AG09309 (cell line): ENCODE results near the gene FEN1.

ENCODE experiments used
- DNase-seq: peaks from one replicate; pipeline ENCODE4 v3.0.0-alpha.2; 2010; ENCODE audit warnings: low read depth
- H3K4me3 ChIP-seq: 2 replicates; pipeline ENCODE4 v1.5.1; 2011; ENCODE audit warnings: mild to moderate bottlenecking, low read depth, low read length, moderate library complexity; ENCODE audit not compliant: control insufficient read depth
- TF ChIP-seq, protein P1 (sequence below): IDR thresholded peaks from 2 replicates; pipeline ENCODE4 v1.5.1; 2011; ENCODE audit warnings: mild to moderate bottlenecking, low read depth, low read length, inconsistent platforms; ENCODE audit not compliant: insufficient read depth, control insufficient read depth; ENCODE audit errors: missing control alignments

The FEN1 gene

DNA sequence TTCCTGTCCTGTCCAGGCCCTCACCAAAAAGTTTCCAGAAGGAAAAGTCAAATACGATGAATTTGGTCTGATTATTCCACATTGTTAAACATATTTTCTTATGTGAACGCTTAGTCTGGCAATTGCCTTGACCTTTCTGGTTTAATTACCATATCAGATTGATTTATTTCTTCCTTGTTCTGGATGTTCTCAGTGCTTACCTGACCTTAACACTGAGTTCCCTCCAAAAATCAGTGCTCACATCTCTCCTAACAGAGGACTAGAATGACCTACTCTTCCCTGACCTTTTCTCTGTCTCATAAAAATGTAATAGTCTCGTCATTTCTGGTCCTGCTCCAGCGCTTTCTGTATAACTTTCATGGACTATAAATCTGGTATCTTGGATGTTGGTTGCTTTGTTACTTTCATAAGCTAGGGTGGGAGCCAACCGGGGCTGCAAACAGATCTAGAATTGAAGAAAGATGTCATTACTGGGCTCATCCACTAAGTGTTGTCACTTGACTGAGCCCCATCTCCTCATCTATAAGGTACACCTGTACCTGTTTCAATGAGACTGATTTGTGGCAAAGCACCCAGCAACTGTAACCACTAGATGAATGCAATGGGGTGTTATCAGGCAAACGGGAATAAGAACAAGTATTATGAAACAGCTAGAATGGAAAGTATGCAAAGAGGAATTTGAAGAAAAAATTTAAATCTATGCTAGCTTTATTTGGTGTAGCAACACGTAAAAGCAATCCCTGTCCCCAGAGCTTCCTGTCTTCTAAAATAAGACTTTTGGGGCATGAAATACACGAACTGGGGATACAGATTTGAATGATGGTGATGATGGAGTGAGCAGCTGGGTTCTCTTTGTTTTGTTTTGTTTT is 37.8 kb downstream of the FEN1 start:
- H3K4me3 ChIP-seq = no peak overlapping the region
- TF ChIP-seq, protein P1, sequence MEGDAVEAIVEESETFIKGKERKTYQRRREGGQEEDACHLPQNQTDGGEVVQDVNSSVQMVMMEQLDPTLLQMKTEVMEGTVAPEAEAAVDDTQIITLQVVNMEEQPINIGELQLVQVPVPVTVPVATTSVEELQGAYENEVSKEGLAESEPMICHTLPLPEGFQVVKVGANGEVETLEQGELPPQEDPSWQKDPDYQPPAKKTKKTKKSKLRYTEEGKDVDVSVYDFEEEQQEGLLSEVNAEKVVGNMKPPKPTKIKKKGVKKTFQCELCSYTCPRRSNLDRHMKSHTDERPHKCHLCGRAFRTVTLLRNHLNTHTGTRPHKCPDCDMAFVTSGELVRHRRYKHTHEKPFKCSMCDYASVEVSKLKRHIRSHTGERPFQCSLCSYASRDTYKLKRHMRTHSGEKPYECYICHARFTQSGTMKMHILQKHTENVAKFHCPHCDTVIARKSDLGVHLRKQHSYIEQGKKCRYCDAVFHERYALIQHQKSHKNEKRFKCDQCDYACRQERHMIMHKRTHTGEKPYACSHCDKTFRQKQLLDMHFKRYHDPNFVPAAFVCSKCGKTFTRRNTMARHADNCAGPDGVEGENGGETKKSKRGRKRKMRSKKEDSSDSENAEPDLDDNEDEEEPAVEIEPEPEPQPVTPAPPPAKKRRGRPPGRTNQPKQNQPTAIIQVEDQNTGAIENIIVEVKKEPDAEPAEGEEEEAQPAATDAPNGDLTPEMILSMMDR = no peak
- DNase-seq = no peak

DNA sequence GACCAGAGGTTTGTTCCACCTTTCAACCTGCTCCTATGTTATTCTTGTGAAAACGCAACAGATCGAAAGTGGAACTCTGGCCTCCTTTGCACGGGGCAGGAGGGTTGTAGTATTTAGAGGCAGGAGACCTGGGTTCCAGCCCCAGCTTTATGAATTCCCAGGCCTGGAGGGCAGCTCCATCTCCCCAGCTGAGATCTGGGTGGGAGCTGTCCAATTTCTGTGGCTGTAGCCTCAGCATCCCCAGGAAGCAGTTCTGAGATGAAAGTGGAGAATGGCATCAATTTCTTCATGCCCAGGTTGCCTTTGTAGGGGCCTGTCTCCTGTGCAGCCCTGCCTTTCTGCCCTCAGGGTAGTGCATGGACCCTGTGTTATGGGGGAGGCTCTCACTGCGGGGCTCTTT is 39.5 kb downstream of the FEN1 start:
- TF ChIP-seq, protein P1 = no peak
- H3K4me3 ChIP-seq = no peak overlapping the region
- DNase-seq = no peak

DNA sequence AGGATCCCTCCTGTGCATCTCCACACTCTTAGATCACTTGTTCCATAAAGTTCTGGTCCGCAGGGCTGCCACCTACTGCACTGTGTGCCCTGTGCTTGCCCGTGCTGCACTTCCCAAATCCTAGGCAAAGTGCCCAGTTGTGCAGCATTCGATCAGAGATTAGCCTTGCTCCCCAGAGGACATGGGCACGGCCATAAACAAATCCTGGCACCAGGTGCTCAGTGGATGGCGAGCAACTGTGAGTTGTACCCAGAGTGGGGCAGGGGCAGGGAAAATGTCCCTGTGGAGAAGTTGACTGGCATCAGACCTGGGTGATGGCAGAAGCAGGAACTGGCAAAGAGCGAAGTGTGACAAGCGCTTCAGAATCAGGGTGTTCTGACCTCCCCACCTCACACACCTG is 40.0 kb downstream of the FEN1 start:
- no peak for DNase-seq
- H3K4me3 ChIP-seq = no peak overlapping the region
- TF ChIP-seq, protein P1 = no peak

DNA sequence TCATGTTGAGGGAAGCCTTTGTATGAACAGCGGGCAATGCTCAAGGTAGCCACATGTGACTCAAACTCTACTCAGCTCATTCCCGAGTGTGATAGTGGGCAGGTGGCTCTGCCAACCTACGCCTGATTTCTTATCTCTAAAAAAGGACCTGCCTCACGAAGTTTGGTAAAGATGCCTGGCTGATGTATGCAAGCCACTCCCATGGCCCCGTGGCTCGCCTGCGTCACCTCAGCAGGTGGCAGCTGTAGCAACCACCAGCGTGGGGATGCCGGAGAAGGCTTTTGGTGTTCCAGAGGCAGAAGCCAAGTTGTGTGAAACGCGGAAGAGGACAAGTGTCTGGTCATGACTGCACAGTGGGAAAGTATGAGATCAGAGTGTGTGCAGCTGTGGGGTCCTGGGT is 40.8 kb downstream of the FEN1 start:
- no peak overlapping the region for H3K4me3 ChIP-seq
- TF ChIP-seq, protein P1 = no peak
- no peak for DNase-seq

DNA sequence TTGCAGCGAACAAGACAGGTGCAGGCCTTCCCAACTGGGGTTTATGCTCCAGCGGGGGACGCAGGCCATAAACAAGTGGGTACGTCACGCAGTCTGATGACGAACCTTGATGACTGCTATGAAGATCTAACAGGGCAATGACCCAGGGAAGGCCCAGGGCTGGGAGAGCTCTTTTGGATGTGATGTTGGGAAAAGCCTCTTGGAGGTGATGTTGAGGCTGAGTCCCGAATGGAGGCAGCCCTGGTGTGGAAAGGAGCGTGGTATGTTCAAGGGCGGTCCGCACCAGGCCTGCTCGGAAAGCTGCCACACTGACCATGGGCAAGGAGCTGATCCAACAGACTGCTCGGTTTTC is 41.2 kb downstream of the FEN1 start:
- TF ChIP-seq, protein P1 = no peak
- H3K4me3 ChIP-seq = no peak overlapping the region
- no peak for DNase-seq

DNA sequence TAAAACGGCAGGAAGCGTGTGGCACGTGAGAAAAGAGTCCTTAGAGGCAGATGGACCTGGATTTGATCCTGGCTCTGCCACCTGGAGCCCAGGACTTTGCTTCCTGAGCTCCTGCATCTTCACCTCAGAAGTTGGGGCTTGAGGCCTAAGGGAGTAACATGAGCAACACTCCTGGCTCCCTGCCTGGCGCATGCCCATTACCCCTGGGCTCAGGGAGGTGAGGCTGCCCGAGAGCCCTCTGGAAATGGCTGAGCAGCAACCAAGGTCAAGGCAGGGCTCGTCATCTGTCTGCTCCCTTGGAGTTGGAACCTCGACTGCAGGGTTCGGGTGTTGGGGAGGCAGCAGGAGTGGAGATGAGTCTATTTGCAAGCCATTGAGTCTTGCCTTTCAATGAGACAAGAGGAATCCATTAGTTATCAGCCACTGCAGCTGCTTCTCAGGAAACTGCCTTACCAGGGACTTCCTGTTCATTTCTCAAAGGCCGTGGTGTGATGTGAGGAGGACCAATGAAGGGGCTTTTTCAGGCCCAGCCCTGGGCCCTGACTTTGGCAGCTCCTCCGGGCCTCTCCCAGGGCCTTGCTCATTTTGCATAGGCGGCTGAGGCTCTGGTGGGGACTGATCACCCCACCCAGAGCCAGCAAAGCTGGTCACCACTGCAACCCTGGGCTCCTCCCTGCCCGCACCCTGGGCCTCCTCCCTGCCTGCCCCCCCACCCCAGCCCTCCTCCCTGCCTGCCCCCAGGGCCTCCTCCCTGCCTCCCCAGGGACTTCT is 41.8 kb downstream of the FEN1 start:
- no peak for DNase-seq
- no peak overlapping the region for H3K4me3 ChIP-seq
- TF ChIP-seq, protein P1 = no peak
